ENCODE results near the gene MOCOS. TPM values are rescaled to one million over a fixed set of nuclear protein-coding genes. Genes with fewer than 3 reads are reported as not detected.
A peak's percentile ranks its signal among the peaks of the same experiment; 100 is the strongest.

The MOCOS gene
- total RNA-seq, 1 experiment from 2014 or later, result 5.5 TPM

GRCh38 chr18:36295214-36295613, 107.9 kb downstream of the MOCOS start:
- H3K9me3 Mint-ChIP-seq (ENCODE audit: unreplicated experiment), result no peaks in the 10 kb centered on the region
- intact Hi-C loops (cut with micrococcal nuclease; ENCODE audit: unreplicated experiment), result no loop called here
- no TSS peak for BruUV-seq (replicated peaks)
- ChIA-PET POLR2A (no interaction called here), CTCF (no interaction called here)
- H3K36me3 Mint-ChIP-seq (ENCODE audit: insufficient read depth, unreplicated experiment), result no peaks in the 10 kb centered on the region
- Histone ChIP-seq H3K36me3 (ENCODE audit: control insufficient read depth, insufficient read depth, low read length) (no peaks in the 10 kb centered on the region), H3K4me3 (ENCODE audit: low read depth, low read length) (no peak overlapping the region), H3K27me3 (replicated peaks; ENCODE audit: control insufficient read depth, insufficient read depth, low read length) (no peaks in the 10 kb centered on the region), H3K9me3 (no peaks in the 10 kb centered on the region), H3K4me1 (no peaks in the 10 kb centered on the region)
- no peak for TF ChIP-seq CTCF (IDR thresholded peaks at IDR 0.05; ENCODE audit: insufficient read depth in 1 of 2, low read depth in 1 of 2, low read length in 1 of 2, severe bottlenecking in 1 of 2, unreplicated experiment in 1 of 2)
- no peak overlapping the region for H3K4me3 Mint-ChIP-seq (ENCODE audit: unreplicated experiment)
- H3K27me3 Mint-ChIP-seq (ENCODE audit: insufficient read depth, unreplicated experiment), result peaks cover 8% of the 10 kb centered on the region
- no peaks in the 10 kb centered on the region for H3K4me1 Mint-ChIP-seq (ENCODE audit: low read depth, unreplicated experiment)
- no peak for DNase-seq
- H3K27ac Mint-ChIP-seq (ENCODE audit: unreplicated experiment), result no peak overlapping the region

- Histone ChIP-seq H3K9me3 (no peaks in the 10 kb centered on the region), H3K36me3 (ENCODE audit: control insufficient read depth, insufficient read depth, low read length) (no peaks in the 10 kb centered on the region), H3K27me3 (replicated peaks; ENCODE audit: control insufficient read depth, insufficient read depth, low read length) (no peaks in the 10 kb centered on the region), H3K4me1 (no peaks in the 10 kb centered on the region), H3K4me3 (ENCODE audit: low read depth, low read length) (no peak overlapping the region)
- DNase-seq, result no peak
- POLR2A ChIA-PET, result no interaction called here
- Mint-ChIP-seq H3K27ac (ENCODE audit: unreplicated experiment) (no peak overlapping the region), H3K9me3 (ENCODE audit: unreplicated experiment) (no peaks in the 10 kb centered on the region), H3K36me3 (ENCODE audit: insufficient read depth, unreplicated experiment) (no peaks in the 10 kb centered on the region), H3K27me3 (ENCODE audit: insufficient read depth, unreplicated experiment) (peaks cover 8% of the 10 kb centered on the region), H3K4me1 (ENCODE audit: low read depth, unreplicated experiment) (no peaks in the 10 kb centered on the region), H3K4me3 (ENCODE audit: unreplicated experiment) (no peak overlapping the region)
- CTCF ChIA-PET, result no interaction called here
- no TSS peak for BruUV-seq (replicated peaks)
- intact Hi-C loops (cut with micrococcal nuclease; ENCODE audit: unreplicated experiment), result loop anchor here (2.0 kb wide), 1 partner anchor 277 kb away; no protein-coding TSS in a partner anchor
- TF ChIP-seq CTCF (IDR thresholded peaks at IDR 0.05; ENCODE audit: insufficient read depth in 1 of 2, low read depth in 1 of 2, low read length in 1 of 2, severe bottlenecking in 1 of 2, unreplicated experiment in 1 of 2), result no peak
Measured at GRCh38 chr18:36295880-36296301, 108.6 kb downstream of the MOCOS start.

- POLR2A ChIA-PET, result interaction anchor here (0.7 kb wide), 1 partner anchor 112 kb away, joined by 3 read pairs; no protein-coding TSS in a partner anchor
- Mint-ChIP-seq H3K9me3 (ENCODE audit: unreplicated experiment) (no peaks in the 10 kb centered on the region), H3K36me3 (ENCODE audit: insufficient read depth, unreplicated experiment) (no peaks in the 10 kb centered on the region), H3K27me3 (ENCODE audit: insufficient read depth, unreplicated experiment) (peaks cover 8% of the 10 kb centered on the region), H3K4me3 (ENCODE audit: unreplicated experiment) (no peak overlapping the region), H3K4me1 (ENCODE audit: low read depth, unreplicated experiment) (no peaks in the 10 kb centered on the region), H3K27ac (ENCODE audit: unreplicated experiment) (no peak overlapping the region)
- H3K9me3 ChIP-seq, result no peaks in the 10 kb centered on the region
- H3K36me3 ChIP-seq (ENCODE audit: control insufficient read depth, insufficient read depth, low read length), result no peaks in the 10 kb centered on the region
- intact Hi-C loops (cut with micrococcal nuclease; ENCODE audit: unreplicated experiment), result loop anchor here (2.0 kb wide), 1 partner anchor 276 kb away; no protein-coding TSS in a partner anchor
- no peaks in the 10 kb centered on the region for H3K27me3 ChIP-seq (replicated peaks; ENCODE audit: control insufficient read depth, insufficient read depth, low read length)
- CTCF ChIA-PET, result no interaction called here
- H3K4me1 ChIP-seq, result no peaks in the 10 kb centered on the region
- TF ChIP-seq CTCF (IDR thresholded peaks at IDR 0.05; ENCODE audit: insufficient read depth in 1 of 2, low read depth in 1 of 2, low read length in 1 of 2, severe bottlenecking in 1 of 2, unreplicated experiment in 1 of 2), result peak; percentile 14 to 32
- H3K4me3 ChIP-seq (ENCODE audit: low read depth, low read length), result peak overlapping the region; percentile 26
- peak; percentile 40 to 49 for DNase-seq
- no TSS peak for BruUV-seq (replicated peaks)
Measured at GRCh38 chr18:36296650-36297416, 109.5 kb downstream of the MOCOS start.
